HG02642 (cell line): Measurements from ENCODE around the gene ARHGAP29.

Experiments
- ATAC-seq: cut with Tn5 transposase; IDR thresholded peaks from one replicate; pipeline ENCODE4 v1.9.1; 2021; ENCODE audit warnings: mild to moderate bottlenecking; ENCODE audit not compliant: unreplicated experiment, poor library complexity

Gene ARHGAP29

GRCh38 chr1:94130851-94131595 lies 106.4 kb downstream of the ARHGAP29 start:
- ATAC-seq = no peak

DNA sequence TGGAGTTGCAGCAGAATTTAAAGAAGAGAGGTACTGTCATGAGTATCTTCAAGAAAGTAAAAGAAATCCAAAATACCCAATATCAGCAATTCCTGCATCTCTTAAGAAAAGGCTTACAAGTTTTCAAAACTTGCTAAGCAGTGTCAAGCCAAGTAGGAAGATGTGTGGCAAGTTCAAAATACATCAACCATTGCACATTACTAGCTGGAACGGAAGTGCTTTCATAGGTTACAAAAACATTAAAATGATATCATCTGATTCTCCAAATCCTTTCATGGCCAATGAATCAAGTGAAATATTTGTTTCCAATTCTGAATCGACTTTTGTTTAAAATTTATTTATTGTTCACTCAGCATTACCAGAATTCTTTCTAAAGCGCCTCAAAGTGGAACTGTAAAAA lies 110.7 kb downstream of the ARHGAP29 start:
- ATAC-seq = no peak

GRCh38 chr1:94125551-94126514 lies 111.6 kb downstream of the ARHGAP29 start:
- ATAC-seq = no peak

DNA sequence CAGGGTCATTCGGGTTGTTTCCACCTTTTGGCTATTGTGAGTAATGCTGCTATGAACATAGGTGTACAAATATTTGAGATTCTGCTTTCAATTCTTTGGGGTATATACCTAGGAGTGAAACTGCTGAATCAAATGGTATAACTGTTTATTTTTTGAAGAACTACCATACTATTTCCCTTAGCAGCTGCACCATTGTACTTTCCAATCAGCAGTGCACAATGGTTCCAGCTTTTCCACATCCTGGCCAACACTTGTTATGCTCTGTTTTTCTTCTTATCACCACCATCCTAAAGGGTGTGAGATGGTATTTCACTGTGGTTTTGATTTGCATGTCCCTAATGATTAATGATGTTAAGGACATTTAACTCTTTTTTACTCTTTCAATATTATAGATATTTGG lies 112.8 kb downstream of the ARHGAP29 start:
- no peak for ATAC-seq

GRCh38 chr1:94122201-94122970 lies 115.0 kb downstream of the ARHGAP29 start:
- ATAC-seq = no peak
